HG03442 (cell line): Measurements from ENCODE around the gene PCDHB13.
"Not testable (repeated sequence)": the region's sequence is repeated elsewhere in the genome, so short reads cannot be mapped to it uniquely, and the experiment has no call there.

ENCODE experiments used
- ATAC-seq: cut with Tn5 transposase; IDR thresholded peaks from one replicate; pipeline ENCODE4 v1.9.1; 2021; ENCODE audit warnings: mild to moderate bottlenecking, moderate library complexity; ENCODE audit not compliant: unreplicated experiment

PCDHB13 gene

DNA sequence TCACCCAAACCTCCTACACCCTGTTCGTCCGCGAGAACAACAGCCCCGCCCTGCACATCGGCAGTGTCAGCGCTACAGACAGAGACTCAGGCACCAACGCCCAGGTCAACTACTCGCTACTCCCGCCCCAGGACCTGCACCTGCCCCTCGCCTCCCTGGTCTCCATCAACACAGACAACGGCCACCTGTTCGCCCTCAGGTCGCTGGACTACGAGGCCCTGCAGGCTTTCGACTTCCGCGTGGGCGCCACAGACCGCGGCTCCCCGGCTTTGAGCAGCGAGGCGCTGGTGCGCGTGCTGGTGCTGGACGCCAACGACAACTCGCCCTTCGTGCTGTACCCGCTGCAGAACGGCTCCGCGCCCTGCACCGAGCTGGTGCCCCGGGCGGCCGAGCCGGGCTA lies 12.6 kb upstream of the PCDHB13 start:
- not testable (repeated sequence) for ATAC-seq

DNA sequence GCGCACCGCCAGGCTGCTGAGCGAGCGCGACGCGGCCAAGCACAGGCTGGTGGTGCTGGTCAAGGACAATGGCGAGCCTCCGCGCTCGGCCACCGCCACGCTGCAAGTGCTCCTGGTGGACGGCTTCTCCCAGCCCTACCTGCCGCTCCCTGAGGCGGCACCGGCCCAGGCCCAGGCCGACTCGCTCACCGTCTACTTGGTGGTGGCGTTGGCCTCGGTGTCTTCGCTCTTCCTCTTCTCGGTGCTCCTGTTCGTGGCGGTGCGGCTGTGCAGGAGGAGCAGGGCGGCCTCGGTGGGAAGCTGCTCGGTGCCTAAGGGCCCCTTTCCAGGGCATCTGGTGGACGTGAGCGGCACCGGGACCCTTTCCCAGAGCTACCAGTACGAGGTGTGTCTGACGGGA lies 12.1 kb upstream of the PCDHB13 start:
- not testable (repeated sequence) for ATAC-seq

DNA sequence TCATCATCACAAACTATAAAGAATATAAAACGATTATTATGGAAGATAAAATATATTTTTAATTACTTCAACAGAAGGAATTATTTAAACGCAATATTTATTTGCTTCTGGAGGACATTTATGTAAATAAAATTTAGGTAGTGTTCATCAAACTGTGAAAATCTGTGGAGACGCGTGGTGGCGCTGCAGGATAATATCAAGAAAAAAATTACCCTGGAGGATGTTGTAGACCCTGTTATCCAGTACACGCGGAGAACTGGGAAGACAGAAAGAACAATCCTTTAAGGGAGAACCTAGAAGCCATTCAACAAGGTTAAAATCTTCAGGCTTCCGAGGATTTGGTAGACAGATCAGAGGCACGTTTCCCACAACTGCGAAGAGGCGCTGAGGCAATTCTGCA lies 5.2 kb upstream of the PCDHB13 start, which contains the start of gene PCDHB12:
TSS of gene PCDHB12 (plus strand) at position 242 of the 400 bp plus-strand sequence. CDS start 189 bp downstream, outside the sequence.
- no peak for ATAC-seq

DNA sequence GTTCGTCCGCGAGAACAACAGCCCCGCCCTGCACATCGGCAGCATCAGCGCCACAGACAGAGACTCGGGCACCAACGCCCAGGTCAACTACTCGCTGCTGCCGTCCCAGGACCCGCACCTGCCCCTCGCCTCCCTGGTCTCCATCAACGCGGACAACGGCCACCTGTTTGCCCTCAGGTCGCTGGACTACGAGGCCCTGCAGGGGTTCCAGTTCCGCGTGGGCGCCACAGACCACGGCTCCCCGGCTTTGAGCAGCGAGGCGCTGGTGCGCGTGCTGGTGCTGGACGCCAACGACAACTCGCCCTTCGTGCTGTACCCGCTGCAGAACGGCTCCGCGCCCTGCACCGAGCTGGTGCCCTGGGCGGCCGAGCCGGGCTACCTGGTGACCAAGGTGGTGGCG lies 3.4 kb upstream of the PCDHB13 start:
- ATAC-seq = not testable (repeated sequence)

DNA sequence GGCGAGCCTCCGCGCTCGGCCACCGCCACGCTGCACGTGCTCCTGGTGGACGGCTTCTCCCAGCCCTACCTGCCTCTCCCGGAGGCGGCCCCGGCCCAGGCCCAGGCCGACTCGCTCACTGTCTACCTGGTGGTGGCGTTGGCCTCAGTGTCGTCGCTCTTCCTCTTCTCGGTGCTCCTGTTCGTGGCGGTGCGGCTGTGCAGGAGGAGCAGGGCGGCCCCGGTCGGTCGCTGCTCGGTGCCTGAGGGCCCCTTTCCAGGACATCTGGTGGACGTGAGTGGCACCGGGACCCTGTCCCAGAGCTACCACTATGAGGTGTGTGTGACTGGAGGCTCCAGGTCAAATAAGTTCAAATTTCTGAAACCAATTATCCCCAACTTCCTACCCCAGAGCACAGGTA lies 2.9 kb upstream of the PCDHB13 start:
- ATAC-seq = not testable (repeated sequence)

DNA sequence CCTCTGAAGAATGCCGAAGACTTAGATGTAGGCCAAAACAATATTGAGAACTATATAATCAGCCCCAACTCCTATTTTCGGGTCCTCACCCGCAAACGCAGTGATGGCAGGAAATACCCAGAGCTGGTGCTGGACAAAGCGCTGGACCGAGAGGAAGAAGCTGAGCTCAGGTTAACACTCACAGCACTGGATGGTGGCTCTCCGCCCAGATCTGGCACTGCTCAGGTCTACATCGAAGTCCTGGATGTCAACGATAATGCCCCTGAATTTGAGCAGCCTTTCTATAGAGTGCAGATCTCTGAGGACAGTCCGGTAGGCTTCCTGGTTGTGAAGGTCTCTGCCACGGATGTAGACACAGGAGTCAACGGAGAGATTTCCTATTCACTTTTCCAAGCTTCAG lies 864 bp downstream of the PCDHB13 start:
- ATAC-seq = not testable (repeated sequence)

DNA sequence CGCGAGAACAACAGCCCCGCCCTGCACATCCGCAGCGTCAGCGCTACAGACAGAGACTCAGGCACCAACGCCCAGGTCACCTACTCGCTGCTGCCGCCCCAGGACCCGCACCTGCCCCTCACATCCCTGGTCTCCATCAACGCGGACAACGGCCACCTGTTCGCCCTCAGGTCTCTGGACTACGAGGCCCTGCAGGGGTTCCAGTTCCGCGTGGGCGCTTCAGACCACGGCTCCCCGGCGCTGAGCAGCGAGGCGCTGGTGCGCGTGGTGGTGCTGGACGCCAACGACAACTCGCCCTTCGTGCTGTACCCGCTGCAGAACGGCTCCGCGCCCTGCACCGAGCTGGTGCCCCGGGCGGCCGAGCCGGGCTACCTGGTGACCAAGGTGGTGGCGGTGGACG lies 1.8 kb downstream of the PCDHB13 start:
- not testable (repeated sequence) for ATAC-seq

DNA sequence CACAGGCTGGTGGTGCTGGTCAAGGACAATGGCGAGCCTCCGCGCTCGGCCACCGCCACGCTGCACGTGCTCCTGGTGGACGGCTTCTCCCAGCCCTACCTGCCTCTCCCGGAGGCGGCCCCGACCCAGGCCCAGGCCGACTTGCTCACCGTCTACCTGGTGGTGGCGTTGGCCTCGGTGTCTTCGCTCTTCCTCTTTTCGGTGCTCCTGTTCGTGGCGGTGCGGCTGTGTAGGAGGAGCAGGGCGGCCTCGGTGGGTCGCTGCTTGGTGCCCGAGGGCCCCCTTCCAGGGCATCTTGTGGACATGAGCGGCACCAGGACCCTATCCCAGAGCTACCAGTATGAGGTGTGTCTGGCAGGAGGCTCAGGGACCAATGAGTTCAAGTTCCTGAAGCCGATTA lies 2.3 kb downstream of the PCDHB13 start:
- ATAC-seq = not testable (repeated sequence)

DNA sequence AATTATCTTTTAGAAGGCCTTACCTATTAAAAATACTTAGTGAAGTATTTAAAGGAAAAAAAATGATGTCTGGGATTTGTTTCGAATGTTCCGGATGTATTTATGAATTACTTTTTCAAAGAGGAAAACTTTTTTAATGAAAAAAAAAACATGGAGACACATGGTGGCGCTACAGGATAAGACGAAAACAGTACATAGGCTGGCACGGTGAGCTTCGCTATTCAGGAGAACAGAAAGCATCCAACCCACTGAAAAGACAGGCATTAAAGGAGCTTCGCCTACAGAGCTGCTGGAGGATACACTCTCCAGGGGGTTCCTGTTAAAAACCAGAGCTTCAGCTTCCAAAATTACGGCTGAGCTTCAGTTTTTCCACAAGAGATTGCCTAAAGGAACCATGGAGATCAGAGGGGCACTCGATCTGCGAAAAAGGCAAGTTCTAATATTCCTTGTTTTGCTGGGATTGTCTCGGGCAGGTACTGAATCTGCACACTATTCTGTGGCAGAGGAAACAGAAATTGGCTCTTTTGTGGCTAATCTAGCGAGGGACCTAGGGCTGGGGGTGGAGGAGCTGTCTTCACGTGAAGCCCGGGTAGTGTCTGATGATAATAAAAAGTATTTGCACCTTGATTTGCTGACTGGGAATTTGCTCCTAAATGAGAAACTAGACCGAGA lies 9.5 kb downstream of the PCDHB13 start, which contains the start of gene PCDHB14:
TSS of gene PCDHB14 (plus strand) at position 232 of the 672 bp plus-strand sequence. CDS start at position 395, 163 bp downstream.
- ATAC-seq = no peak

DNA sequence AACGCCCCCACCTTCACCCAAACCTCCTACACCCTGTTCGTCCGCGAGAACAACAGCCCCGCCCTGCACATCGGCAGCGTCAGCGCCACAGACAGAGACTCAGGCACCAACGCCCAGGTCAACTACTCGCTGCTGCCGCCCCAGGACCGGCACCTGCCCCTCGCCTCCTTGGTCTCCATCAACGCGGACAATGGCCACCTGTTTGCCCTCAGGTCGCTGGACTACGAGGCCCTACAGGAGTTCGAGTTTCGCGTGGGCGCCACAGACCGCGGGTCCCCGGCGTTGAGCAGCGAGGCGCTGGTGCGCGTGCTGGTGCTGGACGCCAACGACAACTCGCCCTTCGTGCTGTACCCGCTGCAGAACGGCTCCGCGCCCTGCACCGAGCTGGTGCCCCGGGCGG lies 11.1 kb downstream of the PCDHB13 start:
- ATAC-seq = not testable (repeated sequence)

DNA sequence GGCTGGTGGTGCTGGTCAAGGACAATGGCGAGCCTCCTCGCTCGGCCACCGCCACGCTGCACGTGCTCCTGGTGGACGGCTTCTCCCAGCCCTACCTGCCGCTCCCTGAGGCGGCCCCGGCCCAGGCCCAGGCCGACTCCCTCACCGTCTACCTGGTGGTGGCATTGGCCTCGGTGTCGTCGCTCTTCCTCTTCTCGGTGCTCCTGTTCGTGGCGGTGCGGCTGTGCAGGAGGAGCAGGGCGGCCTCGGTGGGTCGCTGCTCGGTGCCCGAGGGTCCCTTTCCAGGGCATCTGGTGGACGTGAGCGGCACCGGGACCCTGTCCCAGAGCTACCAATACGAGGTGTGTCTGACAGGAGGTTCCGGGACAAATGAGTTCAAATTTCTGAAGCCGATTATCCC lies 11.7 kb downstream of the PCDHB13 start:
- not testable (repeated sequence) for ATAC-seq

DNA sequence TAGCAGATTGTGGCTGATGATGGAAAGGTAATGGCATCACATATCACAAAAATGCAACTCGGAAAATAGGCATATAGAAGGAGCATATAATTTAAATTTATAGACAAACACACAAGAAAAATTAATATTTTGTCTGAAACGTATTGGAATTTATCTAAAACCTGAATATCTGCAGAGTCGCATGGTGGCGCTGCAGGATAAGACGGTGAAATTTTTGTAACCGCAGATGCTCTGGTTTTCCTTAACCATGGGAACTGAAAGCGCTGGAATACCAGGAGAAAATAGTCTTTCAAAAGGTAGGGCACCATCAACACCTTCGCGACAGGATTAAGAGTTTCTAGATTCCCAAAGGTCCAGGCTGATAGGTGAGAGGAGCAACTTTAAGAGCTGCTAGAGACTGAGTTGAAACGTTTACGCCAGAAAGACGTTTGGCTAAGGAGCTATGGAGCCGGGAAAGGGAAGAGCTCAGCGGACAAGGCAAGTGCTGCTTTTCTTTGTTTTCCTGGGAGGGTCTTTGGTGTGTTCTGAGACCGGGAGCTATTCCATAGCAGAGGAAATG lies 20.5 kb downstream of the PCDHB13 start:
- ATAC-seq = no peak

DNA sequence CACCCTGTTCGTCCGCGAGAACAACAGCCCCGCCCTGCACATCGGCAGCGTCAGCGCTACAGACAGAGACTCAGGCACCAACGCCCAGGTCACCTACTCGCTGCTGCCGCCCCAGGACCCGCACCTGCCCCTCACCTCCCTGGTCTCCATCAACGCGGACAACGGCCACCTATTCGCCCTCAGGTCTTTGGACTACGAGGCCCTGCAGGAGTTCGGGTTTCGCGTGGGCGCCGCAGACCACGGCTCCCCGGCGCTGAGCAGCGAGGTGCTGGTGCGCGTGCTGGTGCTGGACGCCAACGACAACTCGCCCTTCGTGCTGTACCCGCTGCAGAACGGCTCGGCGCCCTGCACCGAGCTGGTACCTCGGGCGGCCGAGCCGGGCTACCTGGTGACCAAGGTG lies 22.2 kb downstream of the PCDHB13 start:
- ATAC-seq = not testable (repeated sequence)

DNA sequence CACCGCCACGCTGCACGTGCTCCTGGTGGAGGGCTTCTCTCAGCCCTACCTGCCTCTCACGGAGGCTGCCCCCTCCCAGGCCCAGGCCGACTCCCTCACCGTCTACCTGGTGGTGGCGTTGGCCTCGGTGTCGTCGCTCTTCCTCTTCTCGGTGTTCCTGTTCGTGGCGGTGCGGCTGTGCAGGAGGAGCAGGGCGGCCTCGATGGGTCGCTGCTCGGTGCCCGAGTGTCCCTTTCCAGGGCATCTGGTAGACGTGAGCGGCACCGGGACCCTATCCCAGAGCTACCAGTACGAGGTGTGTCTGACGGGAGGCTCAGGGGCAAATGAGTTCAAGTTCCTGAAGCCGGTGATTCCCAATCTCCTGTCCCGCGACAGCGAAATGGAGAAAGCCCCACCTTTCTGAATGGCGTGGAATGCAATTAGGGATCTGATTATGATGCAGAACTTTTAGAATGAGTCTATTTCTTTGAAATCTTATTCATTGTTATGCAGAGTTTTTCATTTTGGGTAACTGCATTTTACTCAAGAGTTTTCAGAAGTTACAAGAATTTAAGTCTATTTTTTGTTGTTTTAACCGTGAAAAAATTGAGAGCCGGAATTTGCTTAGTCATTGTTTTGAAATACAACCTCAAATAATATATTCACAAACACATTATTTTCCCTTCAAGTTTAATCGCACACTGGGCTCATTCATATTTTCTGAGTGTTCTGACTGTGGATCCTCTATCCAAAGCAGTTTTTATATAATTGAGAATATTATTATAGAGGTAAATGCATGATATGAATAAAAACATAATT lies 23.0 kb downstream of the PCDHB13 start:
- no peak for ATAC-seq

DNA sequence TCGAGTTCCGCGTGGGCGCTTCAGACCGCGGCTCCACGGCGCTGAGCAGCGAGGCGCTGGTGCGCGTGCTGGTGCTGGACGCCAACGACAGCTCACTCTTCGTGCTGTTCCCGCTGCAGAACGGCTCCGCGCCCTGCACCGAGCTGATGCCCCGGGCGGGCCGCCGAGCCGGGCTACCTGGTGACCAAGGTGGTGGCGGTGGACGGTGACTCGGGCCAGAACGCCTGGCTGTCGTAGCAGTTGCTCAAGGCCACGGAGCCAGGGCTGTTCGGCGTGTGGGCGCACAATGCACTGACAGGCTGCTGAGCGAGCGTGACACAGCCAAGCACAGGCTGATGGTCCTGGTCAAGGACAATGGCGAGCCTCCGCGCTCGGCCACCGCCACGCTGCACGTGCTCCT lies 27.8 kb downstream of the PCDHB13 start:
- ATAC-seq = no peak

DNA sequence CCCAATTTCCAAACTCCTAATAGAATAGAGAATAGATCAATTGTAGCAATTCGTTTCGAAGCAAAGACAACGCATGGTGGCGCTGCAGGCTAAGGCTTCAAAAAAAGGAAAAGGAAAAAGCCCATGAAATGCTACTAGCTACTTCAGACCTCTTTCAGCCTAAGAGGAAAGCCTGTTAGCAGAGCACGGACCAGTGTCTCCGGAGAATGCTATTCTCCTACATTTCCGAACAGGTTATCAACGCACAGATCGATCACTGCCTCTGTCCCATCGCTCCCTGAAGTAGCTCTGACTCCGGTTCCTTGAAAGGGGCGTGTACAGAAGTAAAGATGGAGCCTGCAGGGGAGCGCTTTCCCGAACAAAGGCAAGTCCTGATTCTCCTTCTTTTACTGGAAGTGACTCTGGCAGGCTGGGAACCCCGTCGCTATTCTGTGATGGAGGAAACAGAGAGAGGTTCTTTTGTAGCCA lies 31.6 kb downstream of the PCDHB13 start, which contains the start of gene PCDHB15:
TSS of gene PCDHB15 (plus strand) at position 146 of the 468 bp plus-strand sequence. CDS start at position 330, 184 bp downstream.
- no peak for ATAC-seq

DNA sequence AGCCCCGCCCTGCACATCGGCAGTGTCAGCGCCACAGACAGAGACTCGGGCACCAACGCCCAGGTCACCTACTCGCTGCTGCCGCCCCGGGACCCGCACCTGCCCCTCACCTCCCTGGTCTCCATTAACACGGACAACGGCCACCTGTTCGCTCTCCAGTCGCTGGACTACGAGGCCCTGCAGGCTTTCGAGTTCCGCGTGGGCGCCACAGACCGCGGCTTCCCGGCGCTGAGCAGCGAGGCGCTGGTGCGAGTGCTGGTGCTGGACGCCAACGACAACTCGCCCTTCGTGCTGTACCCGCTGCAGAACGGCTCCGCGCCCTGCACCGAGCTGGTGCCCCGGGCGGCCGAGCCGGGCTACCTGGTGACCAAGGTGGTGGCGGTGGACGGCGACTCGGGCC lies 33.3 kb downstream of the PCDHB13 start:
- not testable (repeated sequence) for ATAC-seq

DNA sequence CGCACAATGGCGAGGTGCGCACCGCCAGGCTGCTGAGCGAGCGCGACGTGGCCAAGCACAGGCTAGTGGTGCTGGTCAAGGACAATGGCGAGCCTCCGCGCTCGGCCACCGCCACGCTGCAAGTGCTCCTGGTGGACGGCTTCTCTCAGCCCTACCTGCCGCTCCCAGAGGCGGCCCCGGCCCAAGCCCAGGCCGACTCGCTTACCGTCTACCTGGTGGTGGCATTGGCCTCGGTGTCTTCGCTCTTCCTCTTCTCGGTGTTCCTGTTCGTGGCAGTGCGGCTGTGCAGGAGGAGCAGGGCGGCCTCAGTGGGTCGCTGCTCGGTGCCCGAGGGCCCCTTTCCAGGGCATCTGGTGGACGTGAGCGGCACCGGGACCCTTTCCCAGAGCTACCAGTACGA lies 33.7 kb downstream of the PCDHB13 start:
- ATAC-seq = not testable (repeated sequence)

DNA sequence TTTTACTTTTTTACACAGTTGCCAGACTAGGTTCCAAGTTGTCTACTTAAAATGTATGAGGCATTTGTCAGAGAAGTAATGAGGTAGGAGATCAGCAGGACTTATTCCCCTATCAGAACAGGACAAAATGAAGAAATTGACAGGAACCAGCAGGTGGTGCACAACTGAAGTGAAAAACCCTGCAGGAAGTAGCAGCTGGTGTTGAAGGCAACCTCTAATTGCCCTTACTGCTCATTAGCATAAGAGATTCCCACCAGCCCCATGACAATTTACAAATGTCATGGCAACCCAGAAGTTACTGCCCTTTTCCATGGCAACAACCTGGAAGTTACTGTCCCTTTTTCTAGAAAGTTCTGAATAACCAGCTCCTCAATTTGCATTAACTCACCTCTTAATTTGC lies 36.9 kb downstream of the PCDHB13 start:
- no peak for ATAC-seq

DNA sequence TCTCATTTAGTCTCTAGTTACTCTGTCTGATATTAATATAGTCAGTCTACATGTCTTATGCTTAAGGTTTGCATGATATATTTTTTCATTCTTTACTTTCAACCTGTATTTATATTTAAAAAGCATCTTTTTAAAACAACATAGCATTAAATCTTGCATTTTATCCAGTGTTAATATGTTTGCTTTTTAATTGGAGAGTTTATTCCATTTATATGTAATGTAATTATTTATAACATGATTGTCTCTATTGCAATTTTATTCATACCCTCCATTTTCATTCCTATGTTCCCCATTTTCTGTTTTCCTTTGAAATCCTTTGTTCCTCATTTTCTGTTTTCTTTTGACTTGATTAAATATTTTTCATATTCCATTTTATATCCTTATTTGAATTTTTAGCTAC lies 44.7 kb downstream of the PCDHB13 start:
- no peak for ATAC-seq

DNA sequence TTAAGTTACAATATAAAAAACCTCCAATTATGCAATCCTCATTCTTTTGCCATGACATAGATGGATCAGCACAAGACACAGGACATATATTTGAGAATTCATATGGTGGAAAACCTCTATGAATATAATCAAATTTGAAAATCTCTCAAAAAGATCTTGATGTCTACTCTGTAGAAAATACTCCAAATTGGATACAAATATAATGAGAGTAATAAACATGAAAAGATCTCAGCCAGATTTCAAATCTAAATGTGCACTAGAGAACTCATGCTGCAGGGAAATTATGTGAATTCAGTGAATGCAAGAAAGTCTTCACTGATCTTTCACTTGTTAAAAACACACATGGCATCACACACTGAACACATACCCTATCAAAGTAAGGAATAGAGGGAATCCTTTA lies 45.2 kb downstream of the PCDHB13 start:
- no peak for ATAC-seq
